Keratinocyte (primary cell): ENCODE data around the gene ERVH48-1. TPM values are rescaled to one million over a fixed set of nuclear protein-coding genes. Genes with fewer than 3 reads are reported as not detected.
"Not testable (repeated sequence)": the region's sequence is repeated elsewhere in the genome, so short reads cannot be mapped to it uniquely, and the experiment has no call there.

ENCODE experiments used
- DNase-seq: peaks from one replicate; pipeline ENCODE4 v3.0.0-alpha.2; 2011; ENCODE audit warnings: low read depth, missing footprints, low spot score
- FAIRE-seq: peaks from 2 replicates; lab custom pipeline; 2011; peaks lifted over from hg19 to GRCh38; lab: Jason Lieb, UNC
- H2AFZ ChIP-seq: 2 replicates; pipeline ENCODE4 v1.6.0; 2012; ENCODE audit warnings: low read length, control low read depth, inconsistent platforms; ENCODE audit not compliant: control insufficient read depth
- H3K27ac ChIP-seq: 2 replicates; pipeline ENCODE4 v1.5.1; 2011; ENCODE audit warnings: low read length; ENCODE audit not compliant: control insufficient read depth, insufficient read depth
- H3K27me3 ChIP-seq: 3 replicates; pipeline ENCODE4 v1.6.0; 2011; ENCODE audit warnings: low read length; ENCODE audit not compliant: control insufficient read depth, insufficient read depth; ENCODE audit errors: extremely low read depth
- H3K36me3 ChIP-seq, 2 experiments: 2 replicates in 1 of 2; 3 replicates in 1 of 2; pipeline ENCODE4 v1.5.1; 2011; ENCODE audit warnings: low read length in 2 of 2, mild to moderate bottlenecking in 1 of 2; ENCODE audit not compliant: control insufficient read depth in 2 of 2, insufficient read depth in 2 of 2; ENCODE audit errors: extremely low read depth in 1 of 2
- H3K4me1 ChIP-seq: 3 replicates; pipeline ENCODE4 v1.5.1; 2011; ENCODE audit warnings: low read length; ENCODE audit not compliant: control insufficient read depth, insufficient read depth; ENCODE audit errors: extremely low read depth
- H3K4me2 ChIP-seq: 3 replicates; pipeline ENCODE4 v1.6.0; 2011; ENCODE audit warnings: low read depth, low read length; ENCODE audit not compliant: control insufficient read depth, insufficient read depth; ENCODE audit errors: extremely low read depth
- H3K4me3 ChIP-seq, 3 experiments: fragments of 200-600 bp in 1 of 3; sonication (generic) in 1 of 3; 2 replicates in 2 of 3; 3 replicates in 1 of 3; pipeline ENCODE4 v1.5.1; 2011 to 2016; ENCODE audit warnings: low read length in 3 of 3, mild to moderate bottlenecking in 3 of 3, control low read depth in 2 of 3, inconsistent platforms in 1 of 3, low read depth in 1 of 3, mixed read lengths in 1 of 3, mixed run types in 1 of 3, moderate library complexity in 1 of 3; ENCODE audit not compliant: control insufficient read depth in 2 of 3, insufficient read depth in 2 of 3; ENCODE audit errors: extremely low read depth in 1 of 3
- H3K79me2 ChIP-seq: 2 replicates; pipeline ENCODE4 v1.6.0; 2012; ENCODE audit warnings: low read length; ENCODE audit not compliant: control insufficient read depth, insufficient read depth
- H3K9ac ChIP-seq: 3 replicates; pipeline ENCODE4 v1.6.0; 2011; ENCODE audit warnings: low read length; ENCODE audit not compliant: control insufficient read depth, insufficient read depth; ENCODE audit errors: extremely low read depth
- H3K9me1 ChIP-seq: 3 replicates; pipeline ENCODE4 v1.6.0; 2011; ENCODE audit warnings: low read length; ENCODE audit not compliant: control insufficient read depth, insufficient read depth; ENCODE audit errors: extremely low read depth
- H3K9me3 ChIP-seq: 2 replicates; pipeline ENCODE4 v1.5.1; 2012; ENCODE audit warnings: low read depth, low read length; ENCODE audit not compliant: control insufficient read depth
- H4K20me1 ChIP-seq: 3 replicates; pipeline ENCODE4 v1.6.0; 2011; ENCODE audit warnings: low read length; ENCODE audit not compliant: control insufficient read depth, insufficient read depth; ENCODE audit errors: extremely low read depth
- CTCF ChIP-seq, 3 experiments: IDR thresholded peaks in 1 of 3; conservative IDR thresholded peaks in 1 of 3; optimal IDR thresholded peaks in 1 of 3; 2 replicates in 2 of 3; 3 replicates in 1 of 3; pipeline versions ENCODE3 to v1.5.1; 2011; ENCODE audit warnings: low read length in 3 of 3, mild to moderate bottlenecking in 3 of 3, moderate library complexity in 2 of 3, control low read depth in 1 of 3, inconsistent platforms in 1 of 3; ENCODE audit not compliant: insufficient read depth in 2 of 3; ENCODE audit errors: extremely low read depth in 1 of 3
- EZH2 ChIP-seq: IDR thresholded peaks from one replicate; pipeline ENCODE4 v1.6.1; 2012; ENCODE audit warnings: inconsistent platforms, mild to moderate bottlenecking, low read length, moderate library complexity
- dilution Hi-C: fragments of 300-500 bp; cut with MboI; formaldehyde crosslinking; loops from one replicate; pipeline ENCODE4 v1.7.0; 2020; ENCODE audit warnings: low sequenced_read_pairs; ENCODE audit not compliant: extremely low pct_ligation_motif_present
- polyA plus RNA-seq, 5 experiments: library from polyadenylated mRNA; depleted of rRNA in 3 of 5; stranded (reverse) in 3 of 5; stranded (forward) in 1 of 5; unstranded in 1 of 5; fragments of >200 nt; gene quantifications; 1 replicate in 1 of 5; 2 replicates in 3 of 5; 3 replicates in 1 of 5; pipeline versions ENCODE4 v1.2.1 to v1.2.3, GENCODE V29; 2011 to 2012; ENCODE audit warnings: missing spikeins in 2 of 5, low read depth in 1 of 5, low replicate concordance in 1 of 5

ERVH48-1 gene
- polyA plus RNA-seq, 1 donor (not counting 4 experiments of a cell fraction or from before 2014, with no cell fraction given): 0.03 TPM

- H3K9me1 ChIP-seq, H3K4me1 ChIP-seq, H4K20me1 ChIP-seq, H3K27me3 ChIP-seq, dilution Hi-C loops, H3K9ac ChIP-seq, H3K4me2 ChIP-seq, H3K9me3 ChIP-seq, H3K27ac ChIP-seq, H3K79me2 ChIP-seq, H2AFZ ChIP-seq, FAIRE-seq, H3K36me3 ChIP-seq, DNase-seq, H3K4me3 ChIP-seq: not testable (repeated sequence)
These were observed 7.9 kb upstream of the ERVH48-1 start for GRCh38 chr21:42933137-42933970.

- FAIRE-seq, H3K79me2 ChIP-seq, H4K20me1 ChIP-seq, dilution Hi-C loops, H3K9me1 ChIP-seq, DNase-seq, H3K36me3 ChIP-seq, H3K27ac ChIP-seq, H3K9ac ChIP-seq, H3K4me3 ChIP-seq, H3K9me3 ChIP-seq, H3K27me3 ChIP-seq, H3K4me1 ChIP-seq, H2AFZ ChIP-seq: not testable (repeated sequence)
- peak overlapping the region; percentile 5 for H3K4me2 ChIP-seq
These were observed 7.1 kb upstream of the ERVH48-1 start for GRCh38 chr21:42932378-42933136.

- no peaks in the 10 kb centered on the region for H4K20me1 ChIP-seq
These were observed 6.3 kb upstream of the ERVH48-1 start for GRCh38 chr21:42931560-42932235.

More at GRCh38 chr21:42931560-42932235, 6.3 kb upstream of the ERVH48-1 start:
- H3K4me2 ChIP-seq: no peak overlapping the region
- no peaks in the 10 kb centered on the region for H3K36me3 ChIP-seq
- no peaks in the 10 kb centered on the region for H3K27me3 ChIP-seq
- no peak overlapping the region for H2AFZ ChIP-seq
- no peaks in the 10 kb centered on the region for H3K9me1 ChIP-seq
- H3K9ac ChIP-seq: no peak overlapping the region
- no peaks in the 10 kb centered on the region for H3K9me3 ChIP-seq
- no peak overlapping the region for H3K27ac ChIP-seq
- H3K4me1 ChIP-seq: peaks cover 4% of the 10 kb centered on the region
- no peak for TF ChIP-seq CTCF (optimal IDR thresholded peaks at IDR 0.05 in 1 of 3, IDR thresholded peaks at IDR 0.05 in 1 of 3, conservative IDR thresholded peaks at IDR 0.05 in 1 of 3; ENCODE audit: extremely low read depth in 1 of 3, insufficient read depth in 2 of 3, low read length in 3 of 3)
- no peak for TF ChIP-seq EZH2
- H3K79me2 ChIP-seq: no peaks in the 10 kb centered on the region
- no peak overlapping the region for H3K4me3 ChIP-seq
- FAIRE-seq (no peak), DNase-seq (no peak)
- dilution Hi-C loops: no loop called here
